ENCODE results near the gene EXTL1. TPM values are rescaled to one million over a fixed set of nuclear protein-coding genes. Genes with fewer than 3 reads are reported as not detected.

EXTL1 gene
- total RNA-seq, 2 experiments from 2014 or later: not detected

GRCh38 chr1:26016953-26017545 is 4.5 kb upstream of the EXTL1 start:
- H3K4me1 Mint-ChIP-seq (ENCODE audit: low read depth): peaks cover 15% of the 10 kb centered on the region
- H3K27ac Mint-ChIP-seq: peak overlapping the region; percentile 47
- DNase-seq (peak in 2 of 14 experiments; percentile 24 to 29), ATAC-seq (ENCODE audit: poor library complexity) (peak; percentile 77)
- H3K9me3 Mint-ChIP-seq: no peaks in the 10 kb centered on the region
- POLR2A ChIA-PET: no interaction called here
- no peaks in the 10 kb centered on the region for H3K27me3 ChIP-seq (ENCODE audit: control insufficient read depth in 1 of 2, insufficient read depth in 2 of 2, low read length in 2 of 2)
- intact Hi-C loops (cut with DNase I, micrococcal nuclease): no loop called here
- no peak overlapping the region for H3K27ac ChIP-seq (ENCODE audit: low read depth in 1 of 2, low read length in 2 of 2)
- no peak overlapping the region for H3K4me3 Mint-ChIP-seq
- H3K36me3 ChIP-seq (ENCODE audit: insufficient read depth, low read length): no peaks in the 10 kb centered on the region
- CTCF ChIA-PET: no interaction called here
- no peaks in the 10 kb centered on the region for H3K27me3 Mint-ChIP-seq
- no peak for TF ChIP-seq CTCF (IDR thresholded peaks at IDR 0.05)
- no peaks in the 10 kb centered on the region for H3K9me3 ChIP-seq (ENCODE audit: control insufficient read depth in 1 of 2, insufficient read depth in 1 of 2, low read length in 2 of 2)
- H3K4me3 ChIP-seq (ENCODE audit: low read length): no peak overlapping the region
- no peaks in the 10 kb centered on the region for H3K36me3 Mint-ChIP-seq (ENCODE audit: low read depth)
- no peaks in the 10 kb centered on the region for H3K4me1 ChIP-seq (ENCODE audit: insufficient read depth, low read length)

- no peak overlapping the region for H3K4me3 ChIP-seq (ENCODE audit: low read length)
- no peak overlapping the region for H3K27ac ChIP-seq (ENCODE audit: low read depth in 1 of 2, low read length in 2 of 2)
- Mint-ChIP-seq H3K27me3 (no peaks in the 10 kb centered on the region), H3K27ac (no peak overlapping the region), H3K9me3 (no peaks in the 10 kb centered on the region), H3K4me1 (ENCODE audit: low read depth) (peaks cover 15% of the 10 kb centered on the region), H3K4me3 (no peak overlapping the region), H3K36me3 (ENCODE audit: low read depth) (no peaks in the 10 kb centered on the region)
- TF ChIP-seq CTCF (IDR thresholded peaks at IDR 0.05): no peak
- ATAC-seq (ENCODE audit: poor library complexity) (no peak), DNase-seq (no peak)
- intact Hi-C loops (cut with DNase I, micrococcal nuclease): no loop called here
- no peaks in the 10 kb centered on the region for H3K27me3 ChIP-seq (ENCODE audit: control insufficient read depth in 1 of 2, insufficient read depth in 2 of 2, low read length in 2 of 2)
- no peaks in the 10 kb centered on the region for H3K9me3 ChIP-seq (ENCODE audit: control insufficient read depth in 1 of 2, insufficient read depth in 1 of 2, low read length in 2 of 2)
- H3K36me3 ChIP-seq (ENCODE audit: insufficient read depth, low read length): no peaks in the 10 kb centered on the region
- ChIA-PET POLR2A (no interaction called here), CTCF (no interaction called here)
- H3K4me1 ChIP-seq (ENCODE audit: insufficient read depth, low read length): no peaks in the 10 kb centered on the region
Observed at GRCh38 chr1:26017606-26018005, 4.0 kb upstream of the EXTL1 start.

GRCh38 chr1:26019641-26020315 is 1.8 kb upstream of the EXTL1 start:
- peaks cover 15% of the 10 kb centered on the region for H3K4me1 Mint-ChIP-seq (ENCODE audit: low read depth)
- Histone ChIP-seq H3K9me3 (ENCODE audit: control insufficient read depth in 1 of 2, insufficient read depth in 1 of 2, low read length in 2 of 2) (no peaks in the 10 kb centered on the region), H3K27ac (ENCODE audit: low read depth in 1 of 2, low read length in 2 of 2) (no peak overlapping the region), H3K4me3 (ENCODE audit: low read length) (no peak overlapping the region), H3K27me3 (ENCODE audit: control insufficient read depth in 1 of 2, insufficient read depth in 2 of 2, low read length in 2 of 2) (no peaks in the 10 kb centered on the region), H3K36me3 (ENCODE audit: insufficient read depth, low read length) (no peaks in the 10 kb centered on the region), H3K4me1 (ENCODE audit: insufficient read depth, low read length) (no peaks in the 10 kb centered on the region)
- intact Hi-C loops (cut with DNase I, micrococcal nuclease): no loop called here
- no peak overlapping the region for H3K4me3 Mint-ChIP-seq
- H3K27me3 Mint-ChIP-seq: no peaks in the 10 kb centered on the region
- no peaks in the 10 kb centered on the region for H3K36me3 Mint-ChIP-seq (ENCODE audit: low read depth)
- DNase-seq: no peak
- TF ChIP-seq CTCF (IDR thresholded peaks at IDR 0.05): no peak
- ATAC-seq (ENCODE audit: poor library complexity): no peak
- H3K27ac Mint-ChIP-seq: no peak overlapping the region
- ChIA-PET POLR2A (no interaction called here), CTCF (no interaction called here)
- no peaks in the 10 kb centered on the region for H3K9me3 Mint-ChIP-seq
